ENCODE results near the gene TNFRSF13B.

DNA sequence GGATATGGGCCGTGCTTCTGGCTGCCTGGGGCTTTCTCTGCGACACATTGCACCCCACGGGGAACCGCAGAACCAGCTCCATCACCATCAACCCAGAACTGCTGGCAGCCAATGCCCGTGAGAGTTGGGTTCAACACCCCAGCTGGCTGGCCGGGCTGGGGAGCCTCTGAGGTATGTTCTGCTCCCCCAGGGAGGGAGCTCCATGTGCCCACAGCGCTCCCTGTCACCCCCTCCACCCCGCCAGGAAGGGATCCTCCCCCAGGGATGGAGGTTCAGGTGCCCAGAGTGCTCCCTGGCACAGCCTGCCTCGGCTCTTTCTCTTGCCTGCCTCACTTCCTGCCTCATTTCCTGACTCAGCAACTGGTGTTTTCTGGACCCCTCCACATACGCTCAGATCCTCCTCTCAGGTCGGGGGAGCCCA lies 46.1 kb upstream of the TNFRSF13B start:
- TF ChIP-seq SIN3A (IDR thresholded peaks at IDR 0.05; ENCODE audit: borderline replicate concordance, low read depth, low read length) = no peak
- TF ChIP-seq, protein P1, sequence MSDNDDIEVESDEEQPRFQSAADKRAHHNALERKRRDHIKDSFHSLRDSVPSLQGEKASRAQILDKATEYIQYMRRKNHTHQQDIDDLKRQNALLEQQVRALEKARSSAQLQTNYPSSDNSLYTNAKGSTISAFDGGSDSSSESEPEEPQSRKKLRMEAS (IDR thresholded peaks at IDR 0.05; ENCODE audit: low read depth) = no peak
- TF ChIP-seq, protein P2, sequence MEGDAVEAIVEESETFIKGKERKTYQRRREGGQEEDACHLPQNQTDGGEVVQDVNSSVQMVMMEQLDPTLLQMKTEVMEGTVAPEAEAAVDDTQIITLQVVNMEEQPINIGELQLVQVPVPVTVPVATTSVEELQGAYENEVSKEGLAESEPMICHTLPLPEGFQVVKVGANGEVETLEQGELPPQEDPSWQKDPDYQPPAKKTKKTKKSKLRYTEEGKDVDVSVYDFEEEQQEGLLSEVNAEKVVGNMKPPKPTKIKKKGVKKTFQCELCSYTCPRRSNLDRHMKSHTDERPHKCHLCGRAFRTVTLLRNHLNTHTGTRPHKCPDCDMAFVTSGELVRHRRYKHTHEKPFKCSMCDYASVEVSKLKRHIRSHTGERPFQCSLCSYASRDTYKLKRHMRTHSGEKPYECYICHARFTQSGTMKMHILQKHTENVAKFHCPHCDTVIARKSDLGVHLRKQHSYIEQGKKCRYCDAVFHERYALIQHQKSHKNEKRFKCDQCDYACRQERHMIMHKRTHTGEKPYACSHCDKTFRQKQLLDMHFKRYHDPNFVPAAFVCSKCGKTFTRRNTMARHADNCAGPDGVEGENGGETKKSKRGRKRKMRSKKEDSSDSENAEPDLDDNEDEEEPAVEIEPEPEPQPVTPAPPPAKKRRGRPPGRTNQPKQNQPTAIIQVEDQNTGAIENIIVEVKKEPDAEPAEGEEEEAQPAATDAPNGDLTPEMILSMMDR (IDR thresholded peaks at IDR 0.05) = no peak
- TF ChIP-seq, protein P3, sequence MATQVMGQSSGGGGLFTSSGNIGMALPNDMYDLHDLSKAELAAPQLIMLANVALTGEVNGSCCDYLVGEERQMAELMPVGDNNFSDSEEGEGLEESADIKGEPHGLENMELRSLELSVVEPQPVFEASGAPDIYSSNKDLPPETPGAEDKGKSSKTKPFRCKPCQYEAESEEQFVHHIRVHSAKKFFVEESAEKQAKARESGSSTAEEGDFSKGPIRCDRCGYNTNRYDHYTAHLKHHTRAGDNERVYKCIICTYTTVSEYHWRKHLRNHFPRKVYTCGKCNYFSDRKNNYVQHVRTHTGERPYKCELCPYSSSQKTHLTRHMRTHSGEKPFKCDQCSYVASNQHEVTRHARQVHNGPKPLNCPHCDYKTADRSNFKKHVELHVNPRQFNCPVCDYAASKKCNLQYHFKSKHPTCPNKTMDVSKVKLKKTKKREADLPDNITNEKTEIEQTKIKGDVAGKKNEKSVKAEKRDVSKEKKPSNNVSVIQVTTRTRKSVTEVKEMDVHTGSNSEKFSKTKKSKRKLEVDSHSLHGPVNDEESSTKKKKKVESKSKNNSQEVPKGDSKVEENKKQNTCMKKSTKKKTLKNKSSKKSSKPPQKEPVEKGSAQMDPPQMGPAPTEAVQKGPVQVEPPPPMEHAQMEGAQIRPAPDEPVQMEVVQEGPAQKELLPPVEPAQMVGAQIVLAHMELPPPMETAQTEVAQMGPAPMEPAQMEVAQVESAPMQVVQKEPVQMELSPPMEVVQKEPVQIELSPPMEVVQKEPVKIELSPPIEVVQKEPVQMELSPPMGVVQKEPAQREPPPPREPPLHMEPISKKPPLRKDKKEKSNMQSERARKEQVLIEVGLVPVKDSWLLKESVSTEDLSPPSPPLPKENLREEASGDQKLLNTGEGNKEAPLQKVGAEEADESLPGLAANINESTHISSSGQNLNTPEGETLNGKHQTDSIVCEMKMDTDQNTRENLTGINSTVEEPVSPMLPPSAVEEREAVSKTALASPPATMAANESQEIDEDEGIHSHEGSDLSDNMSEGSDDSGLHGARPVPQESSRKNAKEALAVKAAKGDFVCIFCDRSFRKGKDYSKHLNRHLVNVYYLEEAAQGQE (IDR thresholded peaks at IDR 0.05; ENCODE audit: low read depth, low read length) = no peak
- TF ChIP-seq MXI1 (IDR thresholded peaks at IDR 0.05; ENCODE audit: low read depth, low read length) = no peak
- no peak for TF ChIP-seq JUND (IDR thresholded peaks at IDR 0.05)
- no peak for TF ChIP-seq RAD21 (IDR thresholded peaks at IDR 0.05; ENCODE audit: low read length)
- no peak for TF ChIP-seq YY1 (IDR thresholded peaks at IDR 0.05; ENCODE audit: low read depth)
- TF ChIP-seq EP300 (IDR thresholded peaks at IDR 0.05; ENCODE audit: borderline replicate concordance in 1 of 2, low read depth in 1 of 2, low read length in 1 of 2) = no peak
- no peak for TF ChIP-seq TCF12 (IDR thresholded peaks at IDR 0.05)
- TF ChIP-seq EZH2phosphoT487 (IDR thresholded peaks at IDR 0.05; ENCODE audit: borderline replicate concordance, low read depth) = no peak
